ENCODE measurements around the gene DNAJA2. TPM values are rescaled to one million over a fixed set of nuclear protein-coding genes. Genes with fewer than 3 reads are reported as not detected.

The DNAJA2 gene
- total RNA-seq, 1 donor from 2014 or later: 56.5 TPM

DNA sequence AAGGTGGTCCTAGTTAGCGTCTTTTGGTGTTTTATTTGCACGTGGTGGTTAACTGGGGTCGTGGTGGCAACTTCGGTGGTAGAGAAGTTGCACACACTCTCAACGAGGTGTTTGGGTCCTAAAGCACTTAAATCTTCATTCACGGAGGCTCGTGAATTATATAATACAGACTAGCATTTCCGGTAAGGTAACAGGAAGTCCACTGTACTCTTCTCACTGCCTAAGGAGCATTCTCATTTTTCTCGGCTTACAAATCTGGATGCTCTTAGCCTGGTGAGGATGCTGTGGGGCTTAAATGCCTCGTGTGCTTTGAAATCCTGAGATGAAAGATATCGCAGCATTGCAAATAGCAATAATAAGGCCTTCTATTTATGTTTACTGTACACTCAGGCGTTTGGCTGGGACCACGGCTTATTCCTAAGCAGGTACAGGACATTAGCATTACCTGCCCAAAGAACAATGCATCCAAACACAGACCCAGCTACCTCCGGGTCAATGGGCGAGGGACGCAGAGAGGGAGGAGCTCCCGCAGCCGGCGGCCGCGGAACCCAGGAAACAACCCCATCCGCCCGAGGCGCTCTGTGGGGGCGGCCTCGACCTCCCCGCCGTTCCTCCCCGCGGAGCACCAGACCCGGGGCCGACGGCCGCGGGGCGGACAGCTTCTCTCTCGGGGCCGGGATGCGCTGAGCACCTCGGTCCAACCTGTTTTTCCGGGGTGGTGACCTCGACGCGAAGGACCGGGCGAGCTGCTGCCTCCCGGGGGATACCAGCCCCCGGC is 856 bp downstream of the DNAJA2 start:
- peak; percentile 39 for DNase-seq (ENCODE audit: low spot score)
- H3K27me3 Mint-ChIP-seq (ENCODE audit: unreplicated experiment): peaks cover 10% of the 10 kb centered on the region
- TF ChIP-seq, protein P1, sequence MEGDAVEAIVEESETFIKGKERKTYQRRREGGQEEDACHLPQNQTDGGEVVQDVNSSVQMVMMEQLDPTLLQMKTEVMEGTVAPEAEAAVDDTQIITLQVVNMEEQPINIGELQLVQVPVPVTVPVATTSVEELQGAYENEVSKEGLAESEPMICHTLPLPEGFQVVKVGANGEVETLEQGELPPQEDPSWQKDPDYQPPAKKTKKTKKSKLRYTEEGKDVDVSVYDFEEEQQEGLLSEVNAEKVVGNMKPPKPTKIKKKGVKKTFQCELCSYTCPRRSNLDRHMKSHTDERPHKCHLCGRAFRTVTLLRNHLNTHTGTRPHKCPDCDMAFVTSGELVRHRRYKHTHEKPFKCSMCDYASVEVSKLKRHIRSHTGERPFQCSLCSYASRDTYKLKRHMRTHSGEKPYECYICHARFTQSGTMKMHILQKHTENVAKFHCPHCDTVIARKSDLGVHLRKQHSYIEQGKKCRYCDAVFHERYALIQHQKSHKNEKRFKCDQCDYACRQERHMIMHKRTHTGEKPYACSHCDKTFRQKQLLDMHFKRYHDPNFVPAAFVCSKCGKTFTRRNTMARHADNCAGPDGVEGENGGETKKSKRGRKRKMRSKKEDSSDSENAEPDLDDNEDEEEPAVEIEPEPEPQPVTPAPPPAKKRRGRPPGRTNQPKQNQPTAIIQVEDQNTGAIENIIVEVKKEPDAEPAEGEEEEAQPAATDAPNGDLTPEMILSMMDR (IDR thresholded peaks at IDR 0.05; ENCODE audit: unreplicated experiment): no peak
- H3K4me3 Mint-ChIP-seq (ENCODE audit: unreplicated experiment): peak overlapping the region; percentile 93
- peak overlapping the region; percentile 95 for H3K27ac Mint-ChIP-seq (ENCODE audit: unreplicated experiment)
- H3K9me3 Mint-ChIP-seq (ENCODE audit: unreplicated experiment): no peaks in the 10 kb centered on the region
- peaks cover 17% of the 10 kb centered on the region for H3K4me1 Mint-ChIP-seq (ENCODE audit: unreplicated experiment)
- peaks cover 4% of the 10 kb centered on the region for H3K36me3 Mint-ChIP-seq (ENCODE audit: low read depth, unreplicated experiment)

DNA sequence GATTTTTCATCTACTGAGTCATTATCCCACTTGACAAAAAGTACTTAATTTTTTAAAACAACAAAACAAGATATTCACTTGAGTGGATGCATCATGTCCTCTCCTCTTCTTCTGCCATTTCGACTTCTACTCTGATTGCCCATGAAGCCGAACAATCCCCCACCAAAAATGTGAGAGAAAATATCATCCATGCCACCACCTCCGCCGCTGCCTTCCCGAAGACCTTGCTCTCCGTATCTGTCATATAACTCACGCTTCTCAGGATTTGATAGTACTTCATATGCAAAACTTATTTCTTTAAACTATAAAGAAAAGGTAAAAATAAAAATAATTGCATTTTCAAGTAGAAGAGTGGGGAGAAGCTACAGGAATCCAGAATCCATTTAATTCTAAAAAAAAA is 2.2 kb downstream of the DNAJA2 start:
- Mint-ChIP-seq H3K36me3 (ENCODE audit: low read depth, unreplicated experiment) (peaks cover 10% of the 10 kb centered on the region), H3K4me1 (ENCODE audit: unreplicated experiment) (peaks cover 17% of the 10 kb centered on the region), H3K4me3 (ENCODE audit: unreplicated experiment) (peak overlapping the region; percentile 45), H3K9me3 (ENCODE audit: unreplicated experiment) (no peaks in the 10 kb centered on the region), H3K27ac (ENCODE audit: unreplicated experiment) (no peak overlapping the region), H3K27me3 (ENCODE audit: unreplicated experiment) (peaks cover 10% of the 10 kb centered on the region)
- TF ChIP-seq, protein P1 (IDR thresholded peaks at IDR 0.05; ENCODE audit: unreplicated experiment): no peak
- DNase-seq (ENCODE audit: low spot score): no peak

DNA sequence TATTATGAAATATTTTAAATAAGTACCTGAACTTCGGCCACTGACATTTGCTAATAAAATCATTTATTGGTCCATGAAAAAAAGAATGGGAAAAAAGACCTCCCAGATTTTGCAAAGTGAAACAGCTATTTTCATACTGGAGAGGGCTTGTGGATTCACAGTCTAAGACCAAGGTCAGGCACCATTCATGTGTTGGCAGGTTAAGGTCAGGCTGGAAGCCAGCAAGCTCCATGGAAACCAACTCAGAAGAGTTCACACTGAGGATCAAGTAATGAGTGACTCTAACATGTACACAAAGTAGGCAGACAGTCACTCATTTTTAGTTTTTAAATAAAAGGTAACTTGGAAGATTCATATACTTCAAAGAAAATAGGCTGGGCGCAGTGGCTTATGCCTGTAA is 3.4 kb downstream of the DNAJA2 start:
- TF ChIP-seq, protein P1 (IDR thresholded peaks at IDR 0.05; ENCODE audit: unreplicated experiment): no peak
- Mint-ChIP-seq H3K9me3 (ENCODE audit: unreplicated experiment) (no peaks in the 10 kb centered on the region), H3K36me3 (ENCODE audit: low read depth, unreplicated experiment) (peaks cover 10% of the 10 kb centered on the region), H3K27ac (ENCODE audit: unreplicated experiment) (no peak overlapping the region), H3K27me3 (ENCODE audit: unreplicated experiment) (peaks cover 10% of the 10 kb centered on the region), H3K4me3 (ENCODE audit: unreplicated experiment) (no peak overlapping the region), H3K4me1 (ENCODE audit: unreplicated experiment) (peaks cover 17% of the 10 kb centered on the region)
- DNase-seq (ENCODE audit: low spot score): no peak

- TF ChIP-seq, protein P1 (IDR thresholded peaks at IDR 0.05; ENCODE audit: unreplicated experiment): no peak
- Mint-ChIP-seq H3K27ac (ENCODE audit: unreplicated experiment) (no peak overlapping the region), H3K9me3 (ENCODE audit: unreplicated experiment) (no peaks in the 10 kb centered on the region), H3K36me3 (ENCODE audit: low read depth, unreplicated experiment) (peaks cover 17% of the 10 kb centered on the region), H3K27me3 (ENCODE audit: unreplicated experiment) (peaks cover 10% of the 10 kb centered on the region), H3K4me1 (ENCODE audit: unreplicated experiment) (peaks cover 11% of the 10 kb centered on the region), H3K4me3 (ENCODE audit: unreplicated experiment) (no peak overlapping the region)
- DNase-seq (ENCODE audit: low spot score): no peak
Measured at GRCh38 chr16:46968063-46968435, 5.4 kb downstream of the DNAJA2 start.

- Mint-ChIP-seq H3K27ac (ENCODE audit: unreplicated experiment) (no peak overlapping the region), H3K4me3 (ENCODE audit: unreplicated experiment) (no peak overlapping the region), H3K9me3 (ENCODE audit: unreplicated experiment) (no peaks in the 10 kb centered on the region), H3K36me3 (ENCODE audit: low read depth, unreplicated experiment) (peaks cover 24% of the 10 kb centered on the region), H3K27me3 (ENCODE audit: unreplicated experiment) (no peaks in the 10 kb centered on the region), H3K4me1 (ENCODE audit: unreplicated experiment) (no peaks in the 10 kb centered on the region)
- DNase-seq (ENCODE audit: low spot score): no peak
- TF ChIP-seq, protein P1 (IDR thresholded peaks at IDR 0.05; ENCODE audit: unreplicated experiment): no peak
Measured at GRCh38 chr16:46962629-46963028, 10.8 kb downstream of the DNAJA2 start.

Data from endothelial cell (in vitro differentiated cells).